ENCODE measurements around the gene RXFP4. TPM values are rescaled to one million over a fixed set of nuclear protein-coding genes. Genes with fewer than 3 reads are reported as not detected.
"Not testable (repeated sequence)": the region's sequence is repeated elsewhere in the genome, so short reads cannot be mapped to it uniquely, and the experiment has no call there.

The RXFP4 gene
- total RNA-seq, 1 experiment from 2014 or later, result not detected

DNA sequence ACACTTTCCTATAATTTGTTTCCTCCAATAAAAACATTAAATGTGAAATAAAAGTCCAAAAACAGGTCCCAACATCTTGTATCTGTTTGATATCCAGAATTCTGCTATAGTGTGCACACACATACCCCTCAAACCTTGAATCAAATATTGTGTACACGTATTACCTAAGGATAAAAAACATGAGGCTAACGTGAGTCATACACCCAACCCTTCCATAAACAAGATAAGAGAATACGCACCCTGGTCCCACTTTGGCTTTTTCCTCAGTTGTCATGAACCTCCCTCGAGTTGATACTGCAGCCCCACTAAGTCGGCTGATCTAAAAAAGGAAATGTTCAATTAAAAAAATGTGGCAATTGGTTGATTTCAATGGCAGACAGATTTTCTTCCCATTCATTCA is 12.4 kb upstream of the RXFP4 start:
- Histone ChIP-seq H3K4ac (ENCODE audit: low read depth, low read length) (no peak overlapping the region), H2BK12ac (ENCODE audit: insufficient read length, low read depth, low read length) (no peak overlapping the region), H3K79me1 (ENCODE audit: insufficient read depth, low read depth, low read length, poor library complexity, severe bottlenecking) (peaks cover 9% of the 10 kb centered on the region), H3K4me2 (ENCODE audit: insufficient read depth, insufficient read length, low read length) (no peak overlapping the region), H2BK20ac (ENCODE audit: low read depth, low read length, poor library complexity, severe bottlenecking) (no peak overlapping the region), H2BK15ac (ENCODE audit: low read depth, low read length) (no peak overlapping the region), H3K56ac (ENCODE audit: insufficient read length, low read depth, low read length) (no peak overlapping the region), H2AFZ (ENCODE audit: low read length) (no peak overlapping the region), H4K8ac (replicated peaks; ENCODE audit: insufficient read length, low read depth, low read length) (no peak overlapping the region), H3K4me1 (ENCODE audit: insufficient read depth, low read length) (no peaks in the 10 kb centered on the region; the same call in 1 of the 2 replicates), H3K9me3 (ENCODE audit: control insufficient read depth, low read depth, low read length) (no peaks in the 10 kb centered on the region), H2AK5ac (ENCODE audit: insufficient read length, low read length) (no peak overlapping the region), H3K14ac (ENCODE audit: insufficient read depth, low read length) (no peak overlapping the region), H3K9ac (ENCODE audit: extremely low read depth, insufficient read length, low read length) (no peak overlapping the region), H4K91ac (ENCODE audit: insufficient read length, low read depth, low read length) (no peak overlapping the region), H3K23me2 (ENCODE audit: insufficient read length, low read depth, low read length, poor library complexity, severe bottlenecking) (no peaks in the 10 kb centered on the region), H4K5ac (ENCODE audit: insufficient read length, low read depth, low read length) (no peak overlapping the region), H3K23ac (ENCODE audit: insufficient read length, low read depth, low read length) (no peak overlapping the region), H3K27me3 (ENCODE audit: insufficient read depth, low read length) (no peaks in the 10 kb centered on the region), H3K79me2 (ENCODE audit: insufficient read depth, low read length) (peaks cover 18% of the 10 kb centered on the region; the same call in 1 of the 2 replicates), H2BK5ac (ENCODE audit: insufficient read length, low read length) (no peak overlapping the region), H2BK120ac (ENCODE audit: low read depth, low read length, poor library complexity, severe bottlenecking) (no peak overlapping the region), H3K18ac (ENCODE audit: insufficient read length, low read depth, low read length) (no peak overlapping the region), H4K20me1 (ENCODE audit: control insufficient read depth, insufficient read depth, insufficient read length) (no peaks in the 10 kb centered on the region), H3T11ph (ENCODE audit: low read length) (no peak overlapping the region), H3K27ac (ENCODE audit: insufficient read length, low read depth, low read length) (no peak overlapping the region)
- Mint-ChIP-seq H3K4me1 (peaks cover 17 to 21% of the 10 kb centered on the region in 2 experiments), H3K4me3 (no peak overlapping the region), H3K36me3 (ENCODE audit: insufficient read depth in 1 of 3, low read depth in 3 of 3) (peaks cover 54 to 77% (median 67%) of the 10 kb centered on the region in 3 experiments), H3K27me3 (ENCODE audit: low read depth) (no peaks in the 10 kb centered on the region), H3K27ac (no peak overlapping the region), H3K9me3 (no peaks in the 10 kb centered on the region)
- no CpG with 5 or more reads among the region's 5 CpGs for WGBS (ENCODE audit: extremely low coverage, insufficient read length, low lambda C conversion rate)
- DNase-seq, result no peak
- no peak for TF ChIP-seq CTCF (conservative IDR thresholded peaks at IDR 0.05)

DNA sequence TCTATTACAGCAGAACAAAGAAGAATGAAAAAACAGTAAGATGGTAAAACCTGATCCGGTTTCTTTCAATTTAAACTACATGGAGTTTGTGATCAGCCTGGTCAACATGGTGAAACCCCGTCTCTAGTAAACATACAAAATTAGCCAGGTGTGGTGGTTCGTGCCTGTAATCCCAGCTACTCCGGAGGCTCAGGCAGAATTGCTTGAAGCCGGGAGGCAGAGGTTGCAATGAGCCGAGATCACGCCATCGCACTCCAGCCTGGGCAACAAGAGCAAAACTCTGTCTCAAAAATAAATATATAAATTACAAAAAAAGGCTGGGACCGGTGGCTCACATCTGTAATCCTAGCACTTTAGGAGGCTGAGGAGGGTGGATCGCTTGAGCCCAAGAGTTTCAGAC is 10.7 kb upstream of the RXFP4 start:
- peaks cover 19% of the 10 kb centered on the region; the same call in 1 of the 2 replicates for H3K79me2 ChIP-seq (ENCODE audit: insufficient read depth, low read length)
- not testable (repeated sequence) for H4K91ac ChIP-seq (ENCODE audit: insufficient read length, low read depth, low read length); H3K4ac ChIP-seq (ENCODE audit: low read depth, low read length); H3K4me2 ChIP-seq (ENCODE audit: insufficient read depth, insufficient read length, low read length); H3K27me3 ChIP-seq (ENCODE audit: insufficient read depth, low read length); H4K20me1 ChIP-seq (ENCODE audit: control insufficient read depth, insufficient read depth, insufficient read length); H3K27me3 Mint-ChIP-seq (ENCODE audit: low read depth); H3K23me2 ChIP-seq (ENCODE audit: insufficient read length, low read depth, low read length, poor library complexity, severe bottlenecking); H3K56ac ChIP-seq (ENCODE audit: insufficient read length, low read depth, low read length); H2BK12ac ChIP-seq (ENCODE audit: insufficient read length, low read depth, low read length); H3K18ac ChIP-seq (ENCODE audit: insufficient read length, low read depth, low read length); H3K4me1 ChIP-seq (ENCODE audit: insufficient read depth, low read length); H3K23ac ChIP-seq (ENCODE audit: insufficient read length, low read depth, low read length); H3T11ph ChIP-seq (ENCODE audit: low read length); H3K14ac ChIP-seq (ENCODE audit: insufficient read depth, low read length); H3K9me3 ChIP-seq (ENCODE audit: control insufficient read depth, low read depth, low read length); H3K9me3 Mint-ChIP-seq; H2BK20ac ChIP-seq (ENCODE audit: low read depth, low read length, poor library complexity, severe bottlenecking); H4K8ac ChIP-seq (replicated peaks; ENCODE audit: insufficient read length, low read depth, low read length); H3K9ac ChIP-seq (ENCODE audit: extremely low read depth, insufficient read length, low read length); H2BK15ac ChIP-seq (ENCODE audit: low read depth, low read length); H2AK5ac ChIP-seq (ENCODE audit: insufficient read length, low read length); H2AFZ ChIP-seq (ENCODE audit: low read length); H4K5ac ChIP-seq (ENCODE audit: insufficient read length, low read depth, low read length); H3K27ac ChIP-seq (ENCODE audit: insufficient read length, low read depth, low read length); H2BK120ac ChIP-seq (ENCODE audit: low read depth, low read length, poor library complexity, severe bottlenecking); H2BK5ac ChIP-seq (ENCODE audit: insufficient read length, low read length); DNase-seq; H3K79me1 ChIP-seq (ENCODE audit: insufficient read depth, low read depth, low read length, poor library complexity, severe bottlenecking)
- H3K27ac Mint-ChIP-seq, result peak overlapping the region in 1 of 3 experiments; percentile 27; a peak in 3 of 7 replicates
- peak overlapping the region in 1 of 2 experiments; percentile 50; a peak in 3 of 5 replicates for H3K4me3 Mint-ChIP-seq
- WGBS (ENCODE audit: extremely low coverage, insufficient read length, low lambda C conversion rate), result no CpG with 5 or more reads among the region's 10 CpGs
- H3K36me3 Mint-ChIP-seq (ENCODE audit: insufficient read depth in 1 of 3, low read depth in 3 of 3), result peaks cover 46 to 62% (median 54%) of the 10 kb centered on the region in 3 experiments
- H3K4me1 Mint-ChIP-seq, result peaks cover 17 to 21% of the 10 kb centered on the region in 2 experiments
